SH-SY5Y (cell line): ENCODE data around the gene GPR37L1.

ENCODE experiments used
- GATA2 ChIP-seq: IDR thresholded peaks from 2 replicates; pipeline ENCODE4 v1.6.1; 2011; ENCODE audit warnings: mild to moderate bottlenecking, low read depth, low read length
- GATA3 ChIP-seq: IDR thresholded peaks from 2 replicates; pipeline ENCODE4 v1.6.1; 2011; ENCODE audit warnings: low read depth, mild to moderate bottlenecking, low read length, moderate library complexity

DNA sequence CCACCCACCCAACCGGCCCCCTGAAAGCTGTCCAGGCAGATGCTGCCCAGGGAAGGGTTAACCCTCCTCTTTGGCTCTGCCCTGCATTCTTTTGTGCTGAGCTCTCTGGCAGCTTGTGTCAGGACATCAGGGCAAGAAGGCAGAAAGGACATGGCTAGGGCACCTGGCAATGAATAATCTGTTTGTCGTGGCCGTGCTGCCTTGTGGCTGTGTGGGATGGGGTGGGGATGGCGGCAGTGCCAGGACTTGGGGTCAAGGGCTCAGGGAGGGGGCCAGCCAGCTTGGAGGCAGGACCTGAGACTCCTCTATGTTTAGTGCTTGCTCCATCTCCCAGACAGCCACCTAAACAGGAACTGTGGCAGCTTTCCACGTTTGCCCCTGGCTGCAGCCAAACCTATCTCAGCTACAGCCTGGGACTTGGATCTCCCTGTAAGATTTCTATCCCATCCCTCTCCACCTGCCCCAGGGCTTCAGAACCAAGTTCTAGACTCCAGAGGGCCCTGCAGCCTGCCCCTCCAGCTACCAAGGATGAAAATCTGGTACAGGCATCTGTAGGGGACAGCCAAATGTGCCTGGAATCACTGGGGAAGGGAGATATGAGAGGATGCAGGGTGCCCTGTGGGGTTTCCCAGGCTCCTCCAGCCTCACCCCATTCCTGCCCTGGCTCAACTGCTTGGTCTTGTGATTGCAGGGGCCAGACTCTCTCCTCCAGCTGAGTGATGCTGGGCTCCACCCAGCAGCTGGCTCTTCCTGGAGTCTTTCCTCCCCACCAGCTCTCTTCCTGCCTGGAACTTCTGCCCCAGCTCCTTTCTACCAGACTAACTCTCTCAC is 9.6 kb upstream of the GPR37L1 start:
- no peak for TF ChIP-seq GATA2
- no peak for TF ChIP-seq GATA3
